Adipocyte (in vitro differentiated cells): Measurements from ENCODE around the gene TDRKH.
"Not testable (repeated sequence)": the region's sequence is repeated elsewhere in the genome, so short reads cannot be mapped to it uniquely, and the experiment has no call there.

Experiments
- DNase-seq: peaks from one replicate; pipeline ENCODE4 v3.0.0-alpha.2; 2015; ENCODE audit warnings: low read depth
- H3K27me3 ChIP-seq: replicated peaks from 2 replicates; pipeline ENCODE4 v1.7.0; 2013; ENCODE audit warnings: mild to moderate bottlenecking, low read length, moderate library complexity; ENCODE audit not compliant: control insufficient read depth, insufficient read depth
- H3K36me3 ChIP-seq: 2 replicates; pipeline ENCODE4 v1.7.0; 2013; ENCODE audit warnings: low read length, mild to moderate bottlenecking, moderate library complexity; ENCODE audit not compliant: control insufficient read depth, insufficient read depth, severe bottlenecking
- H3K4me1 ChIP-seq: 2 replicates; pipeline ENCODE4 v1.7.0; 2013; ENCODE audit warnings: mild to moderate bottlenecking, low read length, moderate library complexity; ENCODE audit not compliant: control insufficient read depth, insufficient read depth
- H3K4me3 ChIP-seq: 2 replicates; pipeline ENCODE4 v1.7.0; 2013; ENCODE audit warnings: mild to moderate bottlenecking, low read length, moderate library complexity
- H3K9ac ChIP-seq: 2 replicates; pipeline ENCODE4 v1.7.0; 2013; ENCODE audit warnings: mild to moderate bottlenecking, low read length, moderate library complexity
- H3K9me3 ChIP-seq: 2 replicates; pipeline ENCODE4 v1.7.0; 2013; ENCODE audit warnings: mild to moderate bottlenecking, low read length, moderate library complexity; ENCODE audit not compliant: control insufficient read depth

The TDRKH gene

DNA sequence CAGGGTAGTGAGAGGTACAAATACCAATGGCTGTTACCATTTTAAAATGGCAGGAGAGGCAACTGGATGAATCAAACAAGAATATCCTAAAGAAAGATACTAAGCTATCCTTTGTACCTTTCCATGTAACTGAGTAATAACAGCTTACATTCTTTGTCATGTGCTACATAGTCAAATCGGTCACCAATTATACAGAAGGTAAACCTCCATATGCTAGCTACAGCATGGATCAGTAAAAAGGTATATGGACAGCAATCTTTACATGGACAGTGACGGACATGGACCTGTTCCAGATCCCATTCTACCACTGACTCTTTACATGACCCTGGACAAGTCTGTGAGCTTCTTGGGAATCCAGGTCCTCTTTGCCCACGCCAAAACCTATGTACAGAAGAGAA lies 13.6 kb downstream of the TDRKH start:
- H3K4me1 ChIP-seq: no peaks in the 10 kb centered on the region
- no peaks in the 10 kb centered on the region for H3K27me3 ChIP-seq
- no peaks in the 10 kb centered on the region for H3K9me3 ChIP-seq
- no peak overlapping the region for H3K9ac ChIP-seq
- DNase-seq: no peak
- H3K36me3 ChIP-seq: peaks cover 14% of the 10 kb centered on the region
- H3K4me3 ChIP-seq: no peak overlapping the region

DNA sequence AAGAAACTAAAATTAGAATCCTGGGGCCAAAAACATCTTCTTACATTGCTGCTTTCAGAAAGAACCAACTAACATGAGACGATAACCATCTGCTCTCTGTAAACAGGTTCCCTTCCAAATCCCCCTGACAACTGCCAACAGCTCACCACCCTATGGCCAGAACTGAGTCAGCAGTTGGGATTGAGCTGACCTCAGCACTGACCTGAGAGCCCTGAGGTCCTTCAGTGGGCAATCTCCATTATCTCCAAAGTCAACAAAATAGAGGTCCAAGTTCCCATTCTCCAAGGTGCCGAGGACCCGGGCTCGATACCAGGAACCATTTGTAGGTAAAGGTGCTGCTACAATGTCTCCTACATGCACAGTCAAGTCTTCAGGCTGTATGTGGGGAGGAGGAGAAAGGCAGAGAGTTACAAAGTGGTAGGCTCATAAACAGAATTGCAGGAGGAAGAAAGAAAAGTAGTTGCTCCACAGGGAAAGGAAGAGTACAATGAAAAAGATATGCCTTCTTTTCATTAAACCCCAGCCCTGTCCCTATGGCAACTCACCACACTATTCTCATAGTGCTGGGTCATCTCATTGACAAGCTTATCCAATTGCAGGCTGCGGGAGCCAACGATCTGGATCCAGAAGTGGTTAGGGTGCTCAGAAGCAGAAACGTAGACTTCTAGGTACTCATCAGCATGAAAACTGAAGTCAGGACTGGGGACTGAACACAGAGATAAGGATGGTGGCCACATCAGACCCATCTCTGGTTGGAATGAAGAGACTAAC lies 14.2 kb downstream of the TDRKH start:
- H3K27me3 ChIP-seq: no peaks in the 10 kb centered on the region
- no peak overlapping the region for H3K9ac ChIP-seq
- DNase-seq: no peak
- peaks cover 14% of the 10 kb centered on the region for H3K36me3 ChIP-seq
- H3K4me1 ChIP-seq: no peaks in the 10 kb centered on the region
- H3K9me3 ChIP-seq: no peaks in the 10 kb centered on the region
- no peak overlapping the region for H3K4me3 ChIP-seq

DNA sequence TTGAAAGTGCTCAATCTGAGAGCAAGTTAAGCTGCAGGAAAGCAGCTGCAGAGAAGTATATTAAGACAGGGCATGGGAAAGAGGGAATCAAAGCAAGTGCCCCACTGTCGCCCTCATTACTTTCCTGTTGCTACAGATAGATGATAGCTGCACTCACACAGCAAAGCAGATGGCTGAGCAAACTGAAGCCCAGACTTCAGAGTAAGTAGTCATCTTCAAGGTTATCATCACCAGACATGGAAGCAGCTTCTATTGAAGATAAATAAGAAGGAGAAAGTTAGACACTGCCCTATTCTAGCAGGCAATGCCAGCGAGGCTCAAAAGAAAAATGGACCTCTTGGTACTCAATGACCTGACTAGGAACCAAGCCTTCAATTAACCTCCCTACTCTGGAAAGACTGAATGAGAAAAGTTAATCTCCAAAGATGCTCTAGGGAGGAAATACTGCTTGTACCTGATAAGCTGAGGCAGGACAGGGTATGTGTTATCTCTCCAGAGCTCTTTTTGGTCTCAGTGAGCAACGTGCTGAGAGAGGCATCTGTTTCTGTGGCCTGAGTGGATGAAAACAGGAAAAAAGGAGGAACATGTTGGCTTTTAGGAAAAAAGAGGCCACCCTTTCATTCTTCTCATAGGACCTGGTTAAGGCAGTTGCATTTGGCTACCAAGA lies 15.9 kb downstream of the TDRKH start:
- Histone ChIP-seq H3K4me3 (no peak overlapping the region), H3K4me1 (no peaks in the 10 kb centered on the region), H3K9me3 (no peaks in the 10 kb centered on the region), H3K9ac (no peak overlapping the region), H3K36me3 (peaks cover 11% of the 10 kb centered on the region), H3K27me3 (no peaks in the 10 kb centered on the region)
- no peak for DNase-seq

DNA sequence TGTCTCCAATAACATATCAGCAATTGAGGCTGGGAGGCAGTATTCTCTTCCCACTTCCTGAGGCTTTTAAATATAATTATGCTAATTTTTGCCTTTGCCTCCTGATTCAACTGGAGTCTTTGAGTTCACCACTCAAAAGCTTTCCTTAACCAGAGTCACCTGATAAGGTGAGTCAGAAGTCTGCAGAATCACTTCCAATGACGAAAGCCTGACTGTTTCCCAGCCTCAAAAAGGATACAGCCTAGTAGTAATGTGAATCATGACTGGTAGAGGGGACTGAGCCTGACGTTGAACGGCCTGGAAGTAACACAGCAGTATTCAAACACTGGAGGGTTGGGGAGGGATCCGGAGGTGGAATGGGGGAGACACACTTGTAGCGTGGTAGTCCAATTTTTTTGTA lies 16.6 kb downstream of the TDRKH start:
- DNase-seq: peak; percentile 8
- Histone ChIP-seq H3K4me3 (no peak overlapping the region), H3K9me3 (no peaks in the 10 kb centered on the region), H3K36me3 (peaks cover 11% of the 10 kb centered on the region), H3K9ac (no peak overlapping the region), H3K27me3 (no peaks in the 10 kb centered on the region), H3K4me1 (no peaks in the 10 kb centered on the region)

DNA sequence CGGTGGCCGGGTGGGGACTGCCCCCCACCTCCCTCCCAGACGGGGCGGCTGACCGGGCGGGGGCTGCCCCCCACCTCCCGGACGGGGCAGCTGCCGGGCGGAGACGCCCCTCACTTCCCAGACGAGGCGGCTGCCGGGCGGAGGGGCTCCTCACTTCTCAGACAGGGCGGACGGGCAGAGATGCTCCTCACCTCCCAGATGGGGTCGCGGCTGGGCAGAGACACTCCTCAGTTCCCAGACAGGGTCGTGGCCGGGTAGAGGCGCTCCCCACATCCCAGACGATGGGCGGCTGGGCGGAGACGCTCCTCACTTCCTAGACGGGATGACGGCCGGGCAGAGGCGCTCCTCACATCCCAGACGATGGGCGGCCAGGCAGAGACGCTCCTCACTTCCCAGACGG lies 21.0 kb downstream of the TDRKH start:
- not testable (repeated sequence) for H3K9ac ChIP-seq, H3K4me3 ChIP-seq, H3K4me1 ChIP-seq, H3K9me3 ChIP-seq, H3K27me3 ChIP-seq, H3K36me3 ChIP-seq, DNase-seq

DNA sequence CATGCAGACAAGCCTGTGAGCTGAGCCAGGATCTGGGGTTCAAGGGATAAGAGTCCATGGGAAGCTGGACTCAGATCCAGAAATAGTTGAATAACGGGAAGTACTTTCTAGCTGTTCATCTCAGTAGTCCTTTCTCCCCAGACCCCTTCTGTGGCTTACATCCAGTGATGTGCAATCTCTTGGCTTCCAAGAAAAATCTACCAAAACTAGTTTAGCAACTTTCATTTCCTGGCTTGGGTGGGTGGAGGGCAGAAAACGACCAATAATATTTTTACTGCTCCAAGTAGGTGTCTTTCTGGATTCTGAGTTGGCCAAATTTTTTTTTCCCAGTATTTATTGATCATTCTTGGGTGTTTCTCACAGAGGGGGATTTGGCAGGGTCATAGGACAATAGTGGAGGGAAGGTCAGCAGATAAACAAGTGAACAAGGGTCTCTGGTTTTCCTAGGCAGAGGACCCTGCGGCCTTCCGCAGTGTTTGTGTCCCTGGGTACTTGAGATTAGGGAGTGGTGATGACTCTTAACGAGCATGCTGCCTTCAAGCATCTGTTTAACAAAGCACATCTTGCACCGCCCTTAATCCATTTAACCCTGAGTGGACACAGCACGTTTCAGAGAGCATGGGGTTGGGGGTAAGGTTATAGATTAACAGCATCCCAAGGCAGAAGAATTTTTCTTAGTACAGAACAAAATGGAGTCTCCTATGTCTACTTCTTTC lies 21.8 kb downstream of the TDRKH start:
- H3K9me3 ChIP-seq, H3K9ac ChIP-seq, H3K27me3 ChIP-seq, H3K36me3 ChIP-seq, H3K4me3 ChIP-seq, DNase-seq: not testable (repeated sequence)
- H3K4me1 ChIP-seq: peaks cover 12% of the 10 kb centered on the region

DNA sequence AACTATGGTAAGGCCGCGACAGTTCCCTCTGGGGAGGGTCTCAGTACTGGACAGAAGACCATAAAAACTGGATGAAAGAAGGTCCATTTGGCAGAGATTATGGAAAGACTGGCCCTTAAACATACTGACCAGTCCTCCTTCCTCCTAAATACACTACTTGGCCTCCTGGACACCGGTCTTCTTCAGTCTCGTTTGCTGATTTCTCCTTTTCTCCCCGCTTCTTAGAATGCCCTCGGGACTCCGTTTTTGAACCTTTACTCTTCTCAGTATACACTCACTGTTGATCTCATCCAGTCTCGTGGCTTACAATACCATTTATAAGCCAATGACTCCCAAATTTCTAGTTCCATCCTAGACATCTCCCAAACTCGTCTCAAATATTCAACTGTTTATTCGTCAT lies 26.3 kb downstream of the TDRKH start:
- H3K9ac ChIP-seq: peak overlapping the region; percentile 90
- peaks cover 28% of the 10 kb centered on the region for H3K36me3 ChIP-seq
- no peaks in the 10 kb centered on the region for H3K27me3 ChIP-seq
- peak overlapping the region; percentile 89 for H3K4me3 ChIP-seq
- DNase-seq: no peak
- peaks cover 12% of the 10 kb centered on the region for H3K4me1 ChIP-seq
- H3K9me3 ChIP-seq: no peaks in the 10 kb centered on the region

DNA sequence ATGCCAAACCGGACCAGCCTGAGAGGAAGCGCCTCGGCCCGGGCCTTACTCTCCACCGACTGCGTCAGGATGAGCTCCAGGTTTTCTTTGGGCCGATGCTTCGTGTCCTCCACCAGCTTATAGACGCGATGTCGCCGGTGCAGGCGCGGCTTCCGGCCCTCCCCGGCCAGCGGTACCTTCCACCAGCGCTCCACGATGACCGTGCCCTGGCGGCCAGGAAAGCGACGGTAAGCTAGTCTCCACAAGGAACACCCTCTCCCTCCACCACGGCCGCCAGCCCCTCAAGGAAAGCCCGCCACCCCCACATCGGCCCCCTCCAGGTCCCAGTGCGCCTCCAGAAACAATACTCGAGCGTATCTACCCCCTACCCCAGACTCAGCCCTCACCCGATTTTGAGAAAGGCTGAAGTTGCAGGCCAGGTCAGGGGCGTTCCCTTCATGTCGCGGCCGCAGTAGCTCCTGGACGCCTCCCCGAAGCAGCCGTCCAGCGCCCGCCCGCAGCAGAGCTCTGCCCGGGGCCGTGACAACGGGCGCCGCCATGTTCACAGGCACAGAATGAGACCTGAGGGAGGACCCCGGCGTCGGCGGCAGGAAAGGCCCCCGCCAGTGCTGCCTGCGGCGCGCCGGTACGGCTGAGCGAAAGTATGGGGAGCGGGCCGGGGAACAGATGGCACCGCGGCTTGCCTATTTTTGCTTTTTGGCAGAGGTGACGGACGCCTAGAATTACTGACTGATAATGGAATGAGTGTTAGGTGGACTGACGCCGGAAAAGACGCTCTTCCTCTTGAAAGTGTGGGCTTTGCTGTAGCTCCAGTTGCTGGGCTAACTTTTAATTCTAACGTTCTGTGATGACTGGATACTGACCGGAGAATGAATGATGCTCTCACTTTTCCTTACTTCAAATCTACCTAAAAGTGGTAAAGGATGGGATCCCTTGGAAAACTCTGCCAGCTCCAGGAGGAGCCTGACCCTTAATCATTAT lies 27.1 kb downstream of the TDRKH start, which contains the start of gene MRPL9:
TSS of gene MRPL9 (minus strand) at position 556 of the 981 bp plus-strand sequence. CDS start at position 539, 17 bp downstream.
- Histone ChIP-seq H3K9me3 (no peaks in the 10 kb centered on the region), H3K27me3 (no peaks in the 10 kb centered on the region), H3K4me1 (peaks cover 12% of the 10 kb centered on the region), H3K36me3 (peaks cover 34% of the 10 kb centered on the region), H3K4me3 (peak within 1 kb of the TSS; percentile 89), H3K9ac (peak within 1 kb of the TSS; percentile 90)
- peak; percentile 91 for DNase-seq

DNA sequence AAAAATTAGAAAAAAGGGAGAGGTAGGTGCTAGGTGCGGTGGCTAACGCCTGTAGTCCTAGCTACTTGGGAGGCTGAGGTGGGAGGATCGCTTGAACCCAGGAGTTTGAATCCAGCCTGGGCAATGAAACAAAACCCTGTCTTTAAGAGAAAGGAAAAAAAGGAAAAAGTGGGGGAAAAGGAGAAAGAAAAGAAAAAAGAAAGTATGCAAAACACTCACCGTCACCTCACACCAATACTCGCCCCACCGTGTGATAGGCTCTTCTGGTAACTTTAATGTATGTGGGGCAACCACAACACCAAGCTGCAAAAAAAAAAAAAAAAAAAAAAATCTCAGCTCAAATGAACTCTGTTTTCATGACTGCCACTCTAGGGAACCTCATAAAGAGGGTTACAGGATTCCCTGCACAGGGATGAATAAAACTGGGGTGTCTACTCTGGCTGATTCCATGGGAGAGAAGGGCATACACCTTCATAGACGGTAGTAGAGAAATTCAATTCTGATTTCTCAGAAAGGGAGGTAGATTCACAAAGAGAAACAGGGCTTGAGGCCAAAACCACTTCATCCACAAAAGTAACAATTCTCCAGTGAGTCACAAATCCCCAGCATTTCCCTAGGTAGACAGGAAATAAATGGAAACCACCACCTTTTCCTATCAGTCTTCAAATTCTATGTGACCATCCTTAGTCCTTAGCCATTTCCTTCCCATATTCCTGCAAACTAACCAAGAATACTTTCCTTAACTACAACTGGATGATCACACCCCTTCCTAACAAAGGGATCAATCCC lies 29.5 kb downstream of the TDRKH start:
- peaks cover 37% of the 10 kb centered on the region for H3K36me3 ChIP-seq
- no peak for DNase-seq
- no peaks in the 10 kb centered on the region for H3K9me3 ChIP-seq
- no peaks in the 10 kb centered on the region for H3K27me3 ChIP-seq
- peaks cover 8% of the 10 kb centered on the region for H3K4me1 ChIP-seq
- no peak overlapping the region for H3K4me3 ChIP-seq
- no peak overlapping the region for H3K9ac ChIP-seq

DNA sequence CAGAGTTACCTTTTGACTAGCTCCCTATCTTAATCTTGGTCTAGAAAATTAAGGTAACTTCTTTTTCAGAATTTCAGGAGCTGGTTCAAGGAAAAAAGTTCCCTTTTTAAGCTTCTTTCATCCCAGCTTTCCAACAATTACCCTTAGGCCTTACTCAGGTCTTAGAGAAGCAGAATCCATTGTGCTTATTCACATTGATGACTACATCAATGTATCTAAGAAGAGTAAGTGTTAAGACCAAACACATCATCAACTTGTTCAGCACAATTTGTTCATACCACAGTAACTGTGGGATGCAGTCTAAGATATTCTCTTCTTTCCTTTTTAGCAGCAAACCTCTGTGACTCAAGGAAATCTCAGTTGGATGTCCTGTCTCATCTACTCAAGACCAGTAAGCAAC lies 31.1 kb downstream of the TDRKH start:
- no peak overlapping the region for H3K4me3 ChIP-seq
- H3K27me3 ChIP-seq: no peaks in the 10 kb centered on the region

More for the DNA sequence above, 31.1 kb downstream of the TDRKH start:
- no peak overlapping the region for H3K9ac ChIP-seq
- no peak for DNase-seq
- H3K9me3 ChIP-seq: no peaks in the 10 kb centered on the region
- H3K4me1 ChIP-seq: peaks cover 6% of the 10 kb centered on the region
- H3K36me3 ChIP-seq: peaks cover 37% of the 10 kb centered on the region
